ENCODE results near the gene AKT1S1. TPM values are rescaled to one million over a fixed set of nuclear protein-coding genes. Genes with fewer than 3 reads are reported as not detected.

AKT1S1 gene
- total RNA-seq, 1 experiment from 2014 or later = 15.3 TPM

- DNase-seq (ENCODE audit: low read depth) = no peak
Measured at GRCh38 chr19:49883094-49883493, 5.9 kb upstream of the AKT1S1 start.

- no peak for DNase-seq (ENCODE audit: low read depth)
Measured at GRCh38 chr19:49882643-49883042, 5.5 kb upstream of the AKT1S1 start.

GRCh38 chr19:49881672-49882394 lies 4.7 kb upstream of the AKT1S1 start:
- DNase-seq (ENCODE audit: low read depth) = no peak

GRCh38 chr19:49881186-49881585 lies 4.0 kb upstream of the AKT1S1 start:
- DNase-seq (ENCODE audit: low read depth) = no peak

GRCh38 chr19:49880162-49880869 lies 3.2 kb upstream of the AKT1S1 start:
- DNase-seq (ENCODE audit: low read depth) = no peak

- DNase-seq (ENCODE audit: low read depth) = no peak
Measured at GRCh38 chr19:49879243-49879963, 2.2 kb upstream of the AKT1S1 start.

- DNase-seq (ENCODE audit: low read depth) = no peak
Measured at GRCh38 chr19:49878744-49879070, 1.6 kb upstream of the AKT1S1 start.

- peak; percentile 97 for DNase-seq (ENCODE audit: low read depth)
Measured at GRCh38 chr19:49877879-49878743, 956 bp upstream of the AKT1S1 start.

- DNase-seq (ENCODE audit: low read depth) = peak; percentile 97
Measured at GRCh38 chr19:49876422-49877019, 634 bp downstream of the AKT1S1 start.

GRCh38 chr19:49875857-49876421 lies 1.2 kb downstream of the AKT1S1 start:
- DNase-seq (ENCODE audit: low read depth) = peak; percentile 48

GRCh38 chr19:49875177-49875576 lies 2.0 kb downstream of the AKT1S1 start:
- no peak for DNase-seq (ENCODE audit: low read depth)

- DNase-seq (ENCODE audit: low read depth) = no peak
Measured at GRCh38 chr19:49874503-49875157, 2.5 kb downstream of the AKT1S1 start.

- DNase-seq (ENCODE audit: low read depth) = no peak
Measured at GRCh38 chr19:49873834-49874233, 3.3 kb downstream of the AKT1S1 start.

- no peak for DNase-seq (ENCODE audit: low read depth)
Measured at GRCh38 chr19:49873129-49873521, 4.0 kb downstream of the AKT1S1 start.

- no peak for DNase-seq (ENCODE audit: low read depth)
Measured at GRCh38 chr19:49872245-49873128, 4.7 kb downstream of the AKT1S1 start.

GRCh38 chr19:49871349-49871985 lies 5.7 kb downstream of the AKT1S1 start:
- DNase-seq (ENCODE audit: low read depth) = no peak

GRCh38 chr19:49870309-49870901 lies 6.8 kb downstream of the AKT1S1 start:
- no peak for DNase-seq (ENCODE audit: low read depth)

GRCh38 chr19:49869484-49870308 lies 7.5 kb downstream of the AKT1S1 start:
- peak; percentile 100 for DNase-seq (ENCODE audit: low read depth)
